SJSA1 (cell line): Measurements from ENCODE around the gene VPS13D. TPM values are rescaled to one million over a fixed set of nuclear protein-coding genes. Genes with fewer than 3 reads are reported as not detected.
"Not testable (repeated sequence)": the region's sequence is repeated elsewhere in the genome, so short reads cannot be mapped to it uniquely, and the experiment has no call there.

Experiments used
- DNase-seq, 2 experiments: peaks; one replicate each; pipeline ENCODE4 v3.0.0-alpha.2; 2015 to 2020; ENCODE audit warnings: low spot score in 2 of 2, low read depth in 1 of 2
- H3K27ac ChIP-seq: fragments of 250-450 bp; sonication (Bioruptor Pico); 2 replicates; pipeline ENCODE4 v1.5.1; 2020; ENCODE audit warnings: mild to moderate bottlenecking, moderate library complexity
- H3K27me3 ChIP-seq: fragments of 250-450 bp; sonication (Bioruptor Pico); replicated peaks from 2 replicates; pipeline ENCODE4 v1.5.1; 2020; ENCODE audit warnings: mild to moderate bottlenecking, moderate library complexity
- H3K36me3 ChIP-seq: fragments of 250-450 bp; sonication (Bioruptor Pico); 2 replicates; pipeline ENCODE4 v1.5.1; 2020; ENCODE audit warnings: mild to moderate bottlenecking
- H3K4me1 ChIP-seq: fragments of 250-450 bp; sonication (Bioruptor Pico); replicated peaks from 2 replicates; pipeline ENCODE4 v1.6.1; 2021; ENCODE audit warnings: mild to moderate bottlenecking
- H3K4me3 ChIP-seq: fragments of 250-450 bp; sonication (Bioruptor Pico); 2 replicates; pipeline ENCODE4 v1.5.1; 2020; ENCODE audit warnings: mild to moderate bottlenecking
- H3K9me3 ChIP-seq: fragments of 250-450 bp; sonication (Bioruptor Pico); replicated peaks from 2 replicates; pipeline ENCODE4 v1.5.1; 2020; ENCODE audit warnings: mild to moderate bottlenecking
- total RNA-seq: library from RNA; depleted of rRNA; stranded (reverse); fragments of >200 nt; shearing (Covaris generic); gene quantifications from 2 replicates; pipeline ENCODE4 v1.2.3, GENCODE V29; 2014

The VPS13D gene
- total RNA-seq, 1 experiment from 2014 or later, result 12.9 TPM

DNA sequence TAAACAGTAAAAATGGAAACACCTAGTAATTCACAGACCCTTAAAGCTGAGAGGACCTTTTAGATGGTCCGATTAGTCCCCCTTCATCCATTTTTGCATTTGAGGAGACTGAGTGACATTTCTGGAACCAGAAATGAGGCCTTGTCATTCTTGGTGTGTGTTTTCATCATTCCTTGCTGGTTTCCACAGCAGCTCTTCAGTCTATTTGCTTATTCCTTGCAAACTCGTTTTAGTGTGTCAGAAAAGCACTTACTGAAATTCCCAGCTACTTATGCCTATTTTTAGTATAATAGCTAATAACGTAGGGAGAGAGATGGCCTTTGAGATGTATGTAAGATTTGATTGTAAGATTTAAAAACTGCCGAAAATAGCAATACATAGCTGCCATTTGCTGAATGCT is 70.9 kb downstream of the VPS13D start:
- peaks cover 4% of the 10 kb centered on the region; the same call in 1 of the 2 replicates for H3K4me1 ChIP-seq
- H3K9me3 ChIP-seq, result no peaks in the 10 kb centered on the region; the same call in 1 of the 2 replicates
- H3K27me3 ChIP-seq, result no peaks in the 10 kb centered on the region
- H3K4me3 ChIP-seq, result no peak overlapping the region
- DNase-seq, result no peak
- no peak overlapping the region for H3K27ac ChIP-seq
- peaks cover 47% of the 10 kb centered on the region for H3K36me3 ChIP-seq

DNA sequence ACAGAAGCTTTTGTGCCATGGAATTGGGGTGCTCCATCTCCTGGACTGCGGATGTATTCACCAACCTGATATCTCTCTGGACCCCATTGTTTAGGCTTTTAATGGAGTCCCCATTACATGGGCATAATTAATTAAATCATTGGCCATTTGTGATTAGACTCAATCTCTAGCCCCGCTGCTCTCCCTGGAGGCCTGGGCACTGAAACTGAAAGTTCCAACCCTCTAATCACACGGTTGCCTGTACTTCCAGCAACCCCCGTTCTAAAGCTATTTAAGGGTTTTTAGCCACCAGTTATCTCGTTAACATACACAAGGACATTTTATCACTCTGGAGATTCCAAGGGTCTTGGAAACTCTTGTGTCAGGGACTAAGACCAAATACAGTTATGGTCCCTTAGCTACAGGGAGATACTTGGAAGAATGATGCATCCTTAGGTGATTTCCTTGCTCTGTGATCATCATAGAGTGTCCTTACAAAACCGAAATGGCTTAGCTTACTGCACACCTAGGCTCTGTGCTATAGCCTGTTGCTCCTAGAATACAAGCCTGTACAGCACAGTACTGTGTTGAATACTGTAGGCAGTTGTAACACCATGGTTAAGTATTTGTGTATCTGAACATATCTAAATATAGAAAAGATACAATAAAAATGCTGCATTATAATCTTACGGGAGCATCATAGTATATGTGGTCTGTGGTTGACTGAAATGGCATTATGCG is 71.8 kb downstream of the VPS13D start:
- no peaks in the 10 kb centered on the region for H3K27me3 ChIP-seq
- DNase-seq, result no peak
- peaks cover 54% of the 10 kb centered on the region for H3K36me3 ChIP-seq
- no peak overlapping the region for H3K4me3 ChIP-seq
- peaks cover 4% of the 10 kb centered on the region; the same call in 1 of the 2 replicates for H3K4me1 ChIP-seq
- no peaks in the 10 kb centered on the region; the same call in 1 of the 2 replicates for H3K9me3 ChIP-seq
- no peak overlapping the region for H3K27ac ChIP-seq

DNA sequence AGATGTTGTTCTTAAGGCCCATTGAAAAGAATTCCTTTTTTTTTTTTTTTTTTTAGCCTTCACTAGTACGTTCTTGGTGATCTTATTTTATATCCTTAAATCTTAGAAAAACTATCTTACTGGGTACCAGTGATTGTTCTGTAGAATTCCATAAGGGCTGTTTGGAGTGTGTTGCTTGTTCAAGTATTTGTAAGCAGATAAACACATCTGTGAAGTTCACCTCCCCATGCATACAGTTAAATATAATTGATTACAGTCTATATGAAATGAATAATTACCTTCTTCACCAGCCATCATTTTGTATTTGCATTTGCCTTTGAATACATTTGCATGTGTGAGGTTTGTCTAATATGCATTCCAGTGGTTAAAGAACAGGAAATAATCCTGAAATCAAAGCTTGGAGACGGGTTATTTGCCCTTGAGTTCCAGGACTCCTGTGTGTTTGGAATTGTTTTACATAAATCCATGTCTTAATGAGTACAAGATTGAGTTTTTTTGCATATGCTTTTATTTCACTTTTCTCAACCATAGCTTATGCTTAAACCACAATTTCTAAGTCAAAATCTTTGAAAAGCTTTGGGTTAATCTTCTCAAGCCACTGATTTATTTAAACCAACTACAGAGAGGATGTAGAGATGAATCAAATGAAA is 73.1 kb downstream of the VPS13D start:
- no peak overlapping the region for H3K27ac ChIP-seq
- H3K36me3 ChIP-seq, result peaks cover 58% of the 10 kb centered on the region
- H3K4me3 ChIP-seq, result no peak overlapping the region
- H3K4me1 ChIP-seq, result peaks cover 4% of the 10 kb centered on the region; the same call in 1 of the 2 replicates
- no peaks in the 10 kb centered on the region for H3K27me3 ChIP-seq
- DNase-seq, result no peak
- H3K9me3 ChIP-seq, result no peaks in the 10 kb centered on the region; the same call in 1 of the 2 replicates

DNA sequence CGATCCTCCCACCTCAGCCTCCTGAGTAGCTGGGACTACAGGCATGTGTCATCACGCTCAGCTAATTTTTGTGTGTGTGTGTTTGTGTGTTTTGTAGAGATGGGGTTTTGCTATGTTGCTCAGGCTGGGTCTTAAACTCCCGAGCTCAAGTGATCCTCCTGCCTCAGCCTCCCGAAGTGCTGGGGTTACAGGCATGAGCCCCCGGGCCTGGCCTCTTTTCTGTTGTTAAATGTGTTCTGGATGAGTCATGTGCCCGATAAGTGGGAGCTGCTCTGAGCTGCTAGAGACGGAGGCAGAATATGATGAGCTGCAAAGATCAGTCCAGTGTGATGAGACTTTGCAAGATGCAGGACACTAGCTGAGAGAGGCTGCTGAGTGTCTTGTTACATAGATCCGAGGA is 75.5 kb downstream of the VPS13D start:
- Histone ChIP-seq H3K4me3 (no peak overlapping the region), H3K36me3 (peaks cover 67% of the 10 kb centered on the region), H3K4me1 (peaks cover 4% of the 10 kb centered on the region; the same call in 1 of the 2 replicates), H3K27ac (no peak overlapping the region), H3K9me3 (no peaks in the 10 kb centered on the region; the same call in 1 of the 2 replicates), H3K27me3 (no peaks in the 10 kb centered on the region)
- DNase-seq, result no peak

DNA sequence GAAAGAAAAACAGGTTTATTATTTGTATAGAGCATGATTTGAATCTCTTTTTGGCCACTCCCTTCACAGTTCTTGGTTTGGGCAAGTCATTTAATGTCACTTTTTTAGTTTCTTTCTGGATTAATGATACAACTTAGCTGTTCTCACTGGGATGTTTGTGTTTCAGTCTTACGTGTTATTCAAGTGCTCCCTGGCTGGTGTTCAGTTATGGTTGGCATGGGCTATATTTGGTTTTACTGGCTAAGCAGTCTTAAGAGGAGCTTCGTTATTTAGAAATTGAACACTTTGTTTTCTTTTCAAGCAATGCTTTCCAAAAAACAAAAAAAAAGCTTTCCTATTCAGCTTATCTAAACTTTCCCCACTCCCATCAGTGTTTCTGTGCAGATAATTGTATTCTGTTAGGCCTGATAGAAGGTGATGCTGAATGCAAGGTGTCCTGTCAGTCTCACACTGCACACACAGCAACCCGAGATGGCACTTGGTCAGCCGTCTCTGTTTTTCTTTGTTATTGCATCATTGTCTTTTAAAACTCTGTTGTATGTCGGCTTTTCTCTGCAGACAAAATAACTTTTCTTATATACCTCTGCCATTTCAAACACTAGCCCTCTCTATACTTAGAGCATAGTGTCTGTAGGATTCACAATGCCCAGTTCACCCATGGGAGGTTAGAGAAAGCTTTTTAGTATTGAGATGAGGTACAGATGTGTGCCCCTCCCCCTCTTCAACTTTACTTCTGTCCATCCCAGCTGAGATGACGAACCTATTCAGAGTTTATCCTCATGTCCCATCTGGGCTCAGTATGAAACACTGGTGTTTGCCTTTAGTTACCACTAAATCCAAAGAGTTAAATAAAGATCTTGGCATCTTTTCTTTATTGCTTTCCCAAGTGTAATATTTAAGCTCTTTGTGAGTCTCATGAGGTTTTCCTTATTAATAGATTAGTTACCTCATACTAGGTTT is 80.2 kb downstream of the VPS13D start:
- no peak for DNase-seq
- H3K27me3 ChIP-seq, result no peaks in the 10 kb centered on the region
- H3K4me3 ChIP-seq, result no peak overlapping the region

DNA sequence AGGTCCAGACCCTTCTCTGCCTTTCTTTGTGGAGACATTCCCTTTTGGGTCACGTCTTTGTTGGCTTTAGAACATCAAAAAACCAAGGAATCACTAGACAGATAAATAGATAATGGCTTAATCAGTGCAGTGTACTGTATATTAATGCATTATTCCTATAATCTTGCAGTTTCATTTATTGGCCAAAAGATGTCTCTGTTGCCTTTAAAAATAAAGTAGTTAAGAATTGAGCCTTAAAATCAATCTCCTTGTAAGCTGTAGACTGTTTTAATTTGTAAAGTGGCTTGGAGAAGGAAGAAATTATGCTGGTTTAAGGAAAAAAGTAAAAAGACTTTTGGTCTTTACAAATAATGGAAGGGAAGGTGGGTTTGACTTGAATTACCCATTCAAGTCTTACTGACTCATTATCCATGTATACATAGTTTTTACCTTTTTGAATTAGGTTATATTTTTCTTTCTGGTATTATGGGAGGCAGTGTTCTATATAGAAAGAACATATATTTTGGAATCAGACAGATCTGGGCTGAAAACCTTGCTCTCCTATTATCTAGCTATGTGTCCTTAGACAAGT is 84.6 kb downstream of the VPS13D start:
- no peak overlapping the region for H3K27ac ChIP-seq
- H3K36me3 ChIP-seq, result peaks cover 72% of the 10 kb centered on the region
- H3K4me1 ChIP-seq, result no peaks in the 10 kb centered on the region
- H3K4me3 ChIP-seq, result no peak overlapping the region
- H3K9me3 ChIP-seq, result no peaks in the 10 kb centered on the region
- H3K27me3 ChIP-seq, result no peaks in the 10 kb centered on the region
- peak in 1 of 2 experiments; percentile 22 for DNase-seq

More for the DNA sequence above, 80.2 kb downstream of the VPS13D start:
- H3K36me3 ChIP-seq, result peaks cover 70% of the 10 kb centered on the region
- H3K4me1 ChIP-seq, result no peaks in the 10 kb centered on the region
- no peaks in the 10 kb centered on the region for H3K9me3 ChIP-seq
- H3K27ac ChIP-seq, result no peak overlapping the region

DNA sequence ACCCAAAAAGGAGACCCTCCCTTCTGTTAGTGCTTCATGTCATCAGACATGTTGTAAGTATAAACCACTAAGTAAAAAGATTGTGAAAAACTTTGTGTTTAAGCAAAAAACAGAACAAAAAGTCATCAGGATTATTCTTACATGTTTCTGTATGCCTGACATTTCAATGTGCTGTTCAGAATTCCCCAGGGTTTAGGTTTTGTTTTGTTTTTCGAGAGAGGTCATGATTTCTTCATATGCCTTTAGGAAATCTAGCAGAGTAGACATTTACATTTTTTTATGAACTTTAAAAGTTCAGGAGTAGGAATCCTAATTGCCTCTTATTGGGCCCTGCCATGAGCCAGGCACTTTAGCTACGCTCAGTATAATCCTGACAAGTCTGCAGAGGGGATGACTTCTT is 85.3 kb downstream of the VPS13D start:
- Histone ChIP-seq H3K4me3 (no peak overlapping the region), H3K27ac (no peak overlapping the region)

DNA sequence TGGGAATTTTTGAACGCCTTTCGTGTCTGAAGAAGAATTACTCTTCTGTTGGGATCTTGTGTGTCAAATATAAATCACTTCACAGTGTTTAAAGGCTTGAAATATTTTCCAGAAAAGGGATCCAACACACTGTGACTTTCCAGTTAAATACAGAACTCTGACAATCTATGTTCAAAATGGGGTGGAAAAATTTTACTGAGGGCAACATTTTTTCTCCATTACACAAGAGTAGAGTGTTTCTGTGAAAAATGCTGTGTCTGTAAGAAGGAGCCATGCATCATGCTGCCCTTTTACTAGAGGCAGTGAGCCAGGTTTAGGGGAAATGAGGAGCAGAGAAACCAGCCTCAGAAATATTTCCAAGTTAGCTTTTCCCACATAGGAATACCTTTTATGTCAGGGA is 86.5 kb downstream of the VPS13D start:
- DNase-seq, result no peak
- Histone ChIP-seq H3K9me3 (no peaks in the 10 kb centered on the region), H3K4me1 (no peaks in the 10 kb centered on the region), H3K27ac (no peak overlapping the region), H3K36me3 (peaks cover 67% of the 10 kb centered on the region), H3K27me3 (no peaks in the 10 kb centered on the region), H3K4me3 (no peak overlapping the region)

More for the DNA sequence above, 85.3 kb downstream of the VPS13D start:
- no peaks in the 10 kb centered on the region for H3K9me3 ChIP-seq
- peaks cover 69% of the 10 kb centered on the region for H3K36me3 ChIP-seq
- no peaks in the 10 kb centered on the region for H3K27me3 ChIP-seq
- no peaks in the 10 kb centered on the region for H3K4me1 ChIP-seq
- DNase-seq, result no peak

DNA sequence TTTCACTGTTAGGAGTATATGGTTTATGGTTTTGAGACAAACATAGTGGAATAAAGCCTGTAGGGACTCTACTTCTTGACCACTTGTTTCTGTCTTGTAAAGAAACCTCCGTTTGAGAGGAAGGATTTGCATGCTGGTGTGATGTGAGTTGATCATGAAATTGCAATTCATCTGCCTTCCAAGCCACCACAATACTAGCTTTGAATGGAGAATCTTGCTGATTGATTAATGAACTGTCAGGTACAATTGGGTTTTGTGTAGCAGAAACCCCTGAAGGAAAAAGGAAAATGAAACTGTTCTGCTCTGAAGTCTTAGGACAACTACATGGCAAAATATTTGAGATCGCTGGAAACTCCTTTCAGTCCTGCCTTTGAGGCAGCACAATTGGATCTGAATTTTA is 90.7 kb downstream of the VPS13D start:
- H3K27ac ChIP-seq, result no peak overlapping the region
- no peak for DNase-seq
- no peaks in the 10 kb centered on the region for H3K27me3 ChIP-seq
- no peaks in the 10 kb centered on the region for H3K9me3 ChIP-seq
- H3K36me3 ChIP-seq, result peaks cover 56% of the 10 kb centered on the region
- no peaks in the 10 kb centered on the region for H3K4me1 ChIP-seq
- no peak overlapping the region for H3K4me3 ChIP-seq

DNA sequence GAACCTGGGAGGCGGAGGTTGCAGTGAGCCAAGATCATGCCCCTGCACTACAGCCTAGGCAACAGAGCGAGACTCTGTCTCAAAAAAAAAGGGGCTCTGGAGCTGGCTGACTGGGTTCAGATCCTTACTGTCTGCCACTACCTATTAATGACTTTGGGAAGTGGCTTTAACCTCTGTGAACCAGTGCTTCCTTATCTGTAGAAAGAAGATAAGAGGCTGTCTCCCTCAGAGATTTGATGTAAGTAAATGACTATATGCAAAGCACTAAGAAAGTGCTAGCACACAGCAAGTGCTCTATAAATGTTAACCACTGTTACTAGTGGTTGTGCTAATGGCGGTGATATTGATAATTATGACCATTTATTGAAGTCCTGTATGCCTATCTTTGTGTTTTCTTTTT is 94.6 kb downstream of the VPS13D start:
- Histone ChIP-seq H3K36me3 (peaks cover 33% of the 10 kb centered on the region), H3K27ac (no peak overlapping the region), H3K4me3 (no peak overlapping the region), H3K4me1 (no peaks in the 10 kb centered on the region), H3K27me3 (no peaks in the 10 kb centered on the region), H3K9me3 (no peaks in the 10 kb centered on the region)
- no peak for DNase-seq

DNA sequence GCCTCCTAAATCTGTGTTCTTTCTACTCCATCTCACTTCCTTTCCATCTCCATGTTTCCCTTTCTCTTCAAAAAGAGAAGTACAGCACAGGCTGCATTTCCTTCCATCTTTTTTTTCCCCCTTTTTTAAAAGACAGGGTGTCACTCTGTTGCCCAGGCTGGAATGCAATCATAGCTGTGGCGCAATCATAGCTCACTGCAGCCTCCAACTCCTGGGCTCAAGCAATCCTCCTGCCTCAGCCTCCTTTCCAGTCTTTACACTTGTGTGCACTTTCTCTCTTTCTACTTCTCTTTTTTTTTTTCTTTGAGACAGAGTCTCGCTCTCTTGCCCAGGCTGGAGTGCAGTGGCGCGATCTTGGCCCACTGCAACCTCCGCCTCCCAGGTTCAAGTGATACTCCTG is 95.1 kb downstream of the VPS13D start:
- H3K36me3 ChIP-seq, result peaks cover 35% of the 10 kb centered on the region
- not testable (repeated sequence) for DNase-seq, H3K9me3 ChIP-seq, H3K27ac ChIP-seq, H3K4me3 ChIP-seq, H3K4me1 ChIP-seq, H3K27me3 ChIP-seq

DNA sequence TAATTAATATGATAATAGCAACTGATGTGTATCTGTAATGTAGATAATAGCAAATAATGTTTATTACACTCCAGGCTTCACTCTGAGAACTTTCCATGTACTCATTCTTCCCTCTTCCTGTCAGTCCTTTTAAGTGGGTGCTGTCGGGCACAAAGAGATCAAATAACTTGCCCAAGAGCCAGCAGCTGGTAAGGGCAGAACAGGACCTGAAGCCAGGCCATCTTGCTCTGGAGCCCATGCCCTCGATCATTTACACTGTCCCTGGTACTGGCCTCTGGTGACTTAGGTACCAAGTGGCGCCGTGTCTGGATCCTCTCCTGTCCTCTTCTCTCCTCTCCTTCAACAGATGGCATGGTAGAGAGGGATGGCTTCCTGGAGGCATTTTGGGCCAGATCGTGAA is 97.2 kb downstream of the VPS13D start:
- Histone ChIP-seq H3K27me3 (no peaks in the 10 kb centered on the region), H3K9me3 (no peaks in the 10 kb centered on the region), H3K4me3 (no peak overlapping the region), H3K27ac (no peak overlapping the region), H3K4me1 (no peaks in the 10 kb centered on the region), H3K36me3 (peaks cover 35% of the 10 kb centered on the region)
- no peak for DNase-seq

DNA sequence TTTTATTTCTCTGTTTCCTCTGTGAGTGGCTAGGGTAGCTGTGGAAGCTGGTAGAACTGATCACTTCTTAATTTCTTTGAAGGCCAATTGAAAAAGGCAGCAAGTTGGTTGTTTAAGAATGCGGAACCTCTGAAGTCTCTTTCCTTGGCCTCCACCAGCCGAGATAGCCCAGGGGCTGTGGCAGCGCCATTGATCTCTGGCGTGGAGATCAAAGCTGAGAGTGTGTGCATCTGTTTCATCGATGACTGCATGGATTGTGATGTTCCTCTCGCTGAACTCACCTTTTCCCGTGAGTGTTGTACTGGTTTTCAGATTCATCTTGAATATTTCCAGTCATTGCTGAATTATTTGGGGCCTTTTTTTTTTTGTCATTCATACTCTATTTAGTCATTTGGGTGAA is 97.7 kb downstream of the VPS13D start:
- Histone ChIP-seq H3K4me1 (no peaks in the 10 kb centered on the region), H3K27ac (no peak overlapping the region), H3K4me3 (no peak overlapping the region), H3K36me3 (peaks cover 30% of the 10 kb centered on the region), H3K27me3 (no peaks in the 10 kb centered on the region), H3K9me3 (no peaks in the 10 kb centered on the region)
- DNase-seq, result no peak
